Skeletal muscle satellite cell (primary cell): ENCODE results near the gene EEFSEC.

Experiments used
- H3K27me3 ChIP-seq: 2 replicates; pipeline ENCODE4 v1.7.0; 2013; ENCODE audit warnings: low read length; ENCODE audit not compliant: control insufficient read depth, insufficient read depth
- H3K36me3 ChIP-seq: 2 replicates; pipeline ENCODE4 v1.7.0; 2013; ENCODE audit warnings: mild to moderate bottlenecking, control low read depth, low read length; ENCODE audit not compliant: insufficient read depth
- H3K4me1 ChIP-seq: 2 replicates; pipeline ENCODE4 v1.7.0; 2013; ENCODE audit warnings: low read length; ENCODE audit not compliant: control insufficient read depth, insufficient read depth
- H3K4me2 ChIP-seq: 2 replicates; pipeline ENCODE4 v1.7.0; 2013; ENCODE audit warnings: mild to moderate bottlenecking, low read length
- H3K4me3 ChIP-seq: 2 replicates; pipeline ENCODE4 v1.7.0; 2013; ENCODE audit warnings: low read length
- H3K9ac ChIP-seq: 2 replicates; pipeline ENCODE4 v1.7.0; 2013; ENCODE audit warnings: mild to moderate bottlenecking, low read depth, low read length, moderate library complexity
- H3K9me3 ChIP-seq: replicated peaks from 2 replicates; pipeline ENCODE4 v1.7.0; 2013; ENCODE audit warnings: mild to moderate bottlenecking, control low read depth, low read length

Gene EEFSEC

GRCh38 chr3:128155616-128156360 is 2.5 kb downstream of the EEFSEC start:
- Histone ChIP-seq H3K27me3 (no peaks in the 10 kb centered on the region), H3K9ac (no peak overlapping the region), H3K9me3 (no peaks in the 10 kb centered on the region), H3K36me3 (peaks cover 3% of the 10 kb centered on the region), H3K4me2 (no peak overlapping the region), H3K4me1 (no peaks in the 10 kb centered on the region), H3K4me3 (no peak overlapping the region)

- Histone ChIP-seq H3K36me3 (peaks cover 3% of the 10 kb centered on the region), H3K9ac (no peak overlapping the region), H3K4me2 (no peak overlapping the region), H3K27me3 (no peaks in the 10 kb centered on the region), H3K9me3 (no peaks in the 10 kb centered on the region), H3K4me3 (no peak overlapping the region), H3K4me1 (no peaks in the 10 kb centered on the region)
These were observed 7.4 kb downstream of the EEFSEC start for GRCh38 chr3:128160661-128161060.

GRCh38 chr3:128163432-128163831 is 10.2 kb downstream of the EEFSEC start:
- no peak overlapping the region for H3K9ac ChIP-seq
- no peak overlapping the region for H3K4me2 ChIP-seq
- H3K4me1 ChIP-seq: no peaks in the 10 kb centered on the region
- H3K27me3 ChIP-seq: no peaks in the 10 kb centered on the region
- H3K9me3 ChIP-seq: no peaks in the 10 kb centered on the region
- H3K36me3 ChIP-seq: no peaks in the 10 kb centered on the region
- no peak overlapping the region for H3K4me3 ChIP-seq

- Histone ChIP-seq H3K4me2 (no peak overlapping the region), H3K9ac (no peak overlapping the region), H3K9me3 (no peaks in the 10 kb centered on the region), H3K4me1 (no peaks in the 10 kb centered on the region), H3K36me3 (no peaks in the 10 kb centered on the region), H3K4me3 (no peak overlapping the region), H3K27me3 (no peaks in the 10 kb centered on the region)
These were observed 13.7 kb downstream of the EEFSEC start for GRCh38 chr3:128166971-128167453.

GRCh38 chr3:128167646-128167972 is 14.3 kb downstream of the EEFSEC start:
- Histone ChIP-seq H3K36me3 (no peaks in the 10 kb centered on the region), H3K4me1 (no peaks in the 10 kb centered on the region), H3K9ac (no peak overlapping the region), H3K4me2 (no peak overlapping the region), H3K27me3 (no peaks in the 10 kb centered on the region), H3K4me3 (no peak overlapping the region), H3K9me3 (no peaks in the 10 kb centered on the region)

- Histone ChIP-seq H3K36me3 (no peaks in the 10 kb centered on the region), H3K4me2 (no peak overlapping the region), H3K9ac (no peak overlapping the region), H3K4me1 (no peaks in the 10 kb centered on the region), H3K27me3 (no peaks in the 10 kb centered on the region), H3K9me3 (no peaks in the 10 kb centered on the region), H3K4me3 (no peak overlapping the region)
These were observed 14.8 kb downstream of the EEFSEC start for GRCh38 chr3:128167973-128168674.

- H3K4me2 ChIP-seq: no peak overlapping the region
- H3K9me3 ChIP-seq: no peaks in the 10 kb centered on the region
- H3K4me3 ChIP-seq: no peak overlapping the region
- no peaks in the 10 kb centered on the region for H3K27me3 ChIP-seq
- no peaks in the 10 kb centered on the region for H3K4me1 ChIP-seq
- H3K36me3 ChIP-seq: no peaks in the 10 kb centered on the region
- no peak overlapping the region for H3K9ac ChIP-seq
These were observed 15.6 kb downstream of the EEFSEC start for GRCh38 chr3:128168836-128169235.

GRCh38 chr3:128170866-128171516 is 17.7 kb downstream of the EEFSEC start:
- no peaks in the 10 kb centered on the region for H3K4me1 ChIP-seq
- no peak overlapping the region for H3K9ac ChIP-seq
- no peaks in the 10 kb centered on the region for H3K9me3 ChIP-seq

GRCh38 chr3:128173200-128173599 is 19.9 kb downstream of the EEFSEC start:
- no peak overlapping the region for H3K4me3 ChIP-seq
- H3K36me3 ChIP-seq: no peaks in the 10 kb centered on the region
- H3K4me1 ChIP-seq: no peaks in the 10 kb centered on the region
- no peaks in the 10 kb centered on the region for H3K27me3 ChIP-seq
- H3K4me2 ChIP-seq: no peak overlapping the region
- no peaks in the 10 kb centered on the region for H3K9me3 ChIP-seq
- no peak overlapping the region for H3K9ac ChIP-seq

More at GRCh38 chr3:128170866-128171516, 17.7 kb downstream of the EEFSEC start:
- Histone ChIP-seq H3K4me3 (no peak overlapping the region), H3K36me3 (no peaks in the 10 kb centered on the region), H3K27me3 (no peaks in the 10 kb centered on the region), H3K4me2 (no peak overlapping the region)

- Histone ChIP-seq H3K4me2 (no peak overlapping the region), H3K36me3 (no peaks in the 10 kb centered on the region), H3K9ac (no peak overlapping the region), H3K9me3 (no peaks in the 10 kb centered on the region), H3K4me3 (no peak overlapping the region), H3K27me3 (no peaks in the 10 kb centered on the region), H3K4me1 (no peaks in the 10 kb centered on the region)
These were observed 20.6 kb downstream of the EEFSEC start for GRCh38 chr3:128173849-128174248.

- H3K4me1 ChIP-seq: no peaks in the 10 kb centered on the region
- no peak overlapping the region for H3K4me2 ChIP-seq
- no peaks in the 10 kb centered on the region for H3K36me3 ChIP-seq
- H3K4me3 ChIP-seq: no peak overlapping the region
- H3K9ac ChIP-seq: no peak overlapping the region
- no peaks in the 10 kb centered on the region for H3K27me3 ChIP-seq
- H3K9me3 ChIP-seq: no peaks in the 10 kb centered on the region
These were observed 21.7 kb downstream of the EEFSEC start for GRCh38 chr3:128174675-128175590.
